Measurements from ENCODE around the gene ZFY. TPM values are rescaled to one million over a fixed set of nuclear protein-coding genes. Genes with fewer than 3 reads are reported as not detected.

The ZFY gene
- total and polyA plus RNA-seq, 12 donors, result 0.32 to 29.8 (median 13.1) TPM; not detected in 6

- Histone ChIP-seq H3K27me3 (no peaks in the 10 kb centered on the region), H3K36me3 (replicated peaks in 1 of 2) (no peaks in the 10 kb centered on the region), H3K4me3 (no peak overlapping the region), H3K27ac (no peak overlapping the region), H3K4me1 (replicated peaks in 1 of 2) (no peaks in the 10 kb centered on the region), H3K9me3 (replicated peaks in 1 of 3) (no peaks in the 10 kb centered on the region)
- DNase-seq, result no peak
- intact Hi-C loops (cut with DNase I), result no loop called here
- 75 to 79% methylated on average over 1 of the region's 1 CpG; no CpG with 5 or more reads in 2 of the 4 donors for WGBS, 4 donors
- TF ChIP-seq POLR2A (IDR thresholded peaks at IDR 0.05) (no peak), CTCF (IDR thresholded peaks at IDR 0.05) (no peak)
Observed at GRCh38 chrY:3016594-3016993, 81.4 kb downstream of the ZFY start.

GRCh38 chrY:3018546-3018945, 83.4 kb downstream of the ZFY start:
- H3K27ac ChIP-seq, result no peak overlapping the region
- intact Hi-C loops (cut with DNase I), result no loop called here
- DNase-seq, result no peak
- no peaks in the 10 kb centered on the region for H3K9me3 ChIP-seq (replicated peaks in 1 of 3)
- no peak overlapping the region for H3K4me3 ChIP-seq
- 88 to 90% methylated on average over 1 of the region's 1 CpG; no CpG with 5 or more reads in 2 of the 4 donors for WGBS, 4 donors
- no peaks in the 10 kb centered on the region for H3K27me3 ChIP-seq
- no peaks in the 10 kb centered on the region for H3K4me1 ChIP-seq (replicated peaks in 1 of 2)
- TF ChIP-seq CTCF (IDR thresholded peaks at IDR 0.05), result no peak
- no peak for TF ChIP-seq POLR2A (IDR thresholded peaks at IDR 0.05)
- no peaks in the 10 kb centered on the region for H3K36me3 ChIP-seq (replicated peaks in 1 of 2)

- 91 to 94% methylated on average over 11 of the region's 11 CpGs; no CpG with 5 or more reads in 2 of the 4 donors for WGBS, 4 donors
- no peaks in the 10 kb centered on the region for H3K9me3 ChIP-seq (replicated peaks in 1 of 3)
- TF ChIP-seq CTCF (IDR thresholded peaks at IDR 0.05) (no peak), POLR2A (IDR thresholded peaks at IDR 0.05) (no peak)
- H3K27ac ChIP-seq, result no peak overlapping the region
- no peak overlapping the region for H3K4me3 ChIP-seq
- intact Hi-C loops (cut with DNase I), result no loop called here
- no peaks in the 10 kb centered on the region for H3K4me1 ChIP-seq (replicated peaks in 1 of 2)
- DNase-seq, result no peak
- no peaks in the 10 kb centered on the region for H3K36me3 ChIP-seq (replicated peaks in 1 of 2)
- no peaks in the 10 kb centered on the region for H3K27me3 ChIP-seq
Observed at GRCh38 chrY:3019584-3019983, 84.4 kb downstream of the ZFY start.

GRCh38 chrY:3021176-3021575, 86.0 kb downstream of the ZFY start:
- DNase-seq, result no peak
- Histone ChIP-seq H3K27me3 (no peaks in the 10 kb centered on the region), H3K9me3 (replicated peaks in 1 of 3) (no peaks in the 10 kb centered on the region), H3K4me3 (no peak overlapping the region), H3K27ac (no peak overlapping the region), H3K4me1 (replicated peaks in 1 of 2) (no peaks in the 10 kb centered on the region), H3K36me3 (replicated peaks in 1 of 2) (no peaks in the 10 kb centered on the region)
- 54 to 64% methylated on average over 2 of the region's 2 CpGs; no CpG with 5 or more reads in 2 of the 4 donors for WGBS, 4 donors
- TF ChIP-seq POLR2A (IDR thresholded peaks at IDR 0.05) (no peak), CTCF (IDR thresholded peaks at IDR 0.05) (no peak)
- intact Hi-C loops (cut with DNase I), result no loop called here
